ENCODE data around the gene NCBP1.

Gene NCBP1

DNA sequence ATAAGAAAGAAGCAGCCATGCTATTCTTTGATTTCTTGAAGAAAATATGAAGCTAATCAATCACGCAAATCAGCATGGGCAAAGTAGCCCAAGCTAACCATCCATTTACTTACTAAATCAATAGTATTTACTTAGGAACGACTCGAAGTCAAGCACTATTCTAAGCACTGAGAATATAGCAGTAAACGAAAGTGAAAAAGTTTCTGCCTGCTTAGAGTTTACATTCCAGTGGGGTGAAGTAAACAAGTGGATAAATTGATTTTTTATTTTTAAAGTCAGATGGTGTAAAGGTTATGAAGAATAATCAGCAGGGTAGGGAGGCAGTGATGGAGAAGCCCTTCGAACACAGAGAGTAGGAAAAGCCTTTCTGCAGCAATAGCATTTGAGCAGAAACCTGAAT, 6.0 kb upstream of the NCBP1 start:
- DNase-seq (ENCODE audit: low read depth), result no peak

DNA sequence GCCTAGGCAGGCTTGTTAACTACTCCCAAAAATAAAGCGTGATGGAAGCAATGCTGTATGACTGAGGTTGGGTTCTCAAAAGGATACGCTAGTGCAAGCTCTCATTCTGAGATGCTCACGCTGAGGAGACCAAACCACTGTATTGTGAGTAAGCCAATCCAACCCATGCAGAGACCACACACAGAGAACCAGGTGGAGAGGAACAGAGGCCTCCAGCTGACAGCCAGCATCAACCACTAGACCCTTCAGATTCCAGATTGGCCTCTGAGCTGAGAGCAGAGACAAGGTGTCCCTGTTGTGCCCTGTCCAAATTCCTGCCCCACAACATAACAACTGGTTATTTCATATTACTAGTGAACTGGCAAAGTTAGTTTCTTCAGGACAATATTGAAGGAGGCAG, 5.0 kb upstream of the NCBP1 start:
- no peak for DNase-seq (ENCODE audit: low read depth)

DNA sequence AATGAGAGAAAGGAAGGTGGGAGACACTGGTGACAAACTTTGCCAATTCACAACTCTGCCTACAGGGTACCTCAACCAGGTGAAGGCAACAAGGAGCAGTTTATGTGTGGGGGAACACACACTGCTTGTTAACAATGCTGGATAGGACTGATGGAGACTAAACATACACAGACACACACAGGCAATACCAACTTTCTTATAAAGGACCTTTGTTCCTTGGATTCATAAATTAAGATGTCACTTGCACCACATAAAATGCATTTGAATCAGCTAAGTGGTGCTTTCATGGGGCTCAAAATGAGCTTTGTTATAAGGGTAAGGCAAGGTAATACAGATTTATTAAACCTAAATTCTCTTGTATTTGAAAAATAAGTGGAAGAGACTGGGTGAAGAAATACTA, 4.5 kb upstream of the NCBP1 start:
- DNase-seq (ENCODE audit: low read depth), result no peak

DNA sequence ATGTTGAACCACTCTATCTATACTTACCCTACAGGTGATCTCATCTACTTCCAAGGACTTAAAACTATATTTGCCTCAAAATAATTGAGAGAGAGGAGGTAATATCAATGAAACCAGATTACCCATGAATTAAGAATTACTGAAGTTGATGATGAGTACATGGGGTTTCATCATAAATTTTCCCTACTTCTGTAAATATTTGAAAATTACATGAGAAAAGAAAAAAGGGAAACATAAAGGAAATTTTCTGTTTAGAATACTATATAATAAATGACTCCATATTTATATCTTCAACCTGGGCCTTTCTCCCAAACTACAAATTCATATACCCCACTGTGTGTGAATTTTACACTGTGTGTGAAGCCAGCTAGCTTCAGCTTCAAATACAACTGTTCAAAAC, 3.0 kb upstream of the NCBP1 start:
- no peak for DNase-seq (ENCODE audit: low read depth)

DNA sequence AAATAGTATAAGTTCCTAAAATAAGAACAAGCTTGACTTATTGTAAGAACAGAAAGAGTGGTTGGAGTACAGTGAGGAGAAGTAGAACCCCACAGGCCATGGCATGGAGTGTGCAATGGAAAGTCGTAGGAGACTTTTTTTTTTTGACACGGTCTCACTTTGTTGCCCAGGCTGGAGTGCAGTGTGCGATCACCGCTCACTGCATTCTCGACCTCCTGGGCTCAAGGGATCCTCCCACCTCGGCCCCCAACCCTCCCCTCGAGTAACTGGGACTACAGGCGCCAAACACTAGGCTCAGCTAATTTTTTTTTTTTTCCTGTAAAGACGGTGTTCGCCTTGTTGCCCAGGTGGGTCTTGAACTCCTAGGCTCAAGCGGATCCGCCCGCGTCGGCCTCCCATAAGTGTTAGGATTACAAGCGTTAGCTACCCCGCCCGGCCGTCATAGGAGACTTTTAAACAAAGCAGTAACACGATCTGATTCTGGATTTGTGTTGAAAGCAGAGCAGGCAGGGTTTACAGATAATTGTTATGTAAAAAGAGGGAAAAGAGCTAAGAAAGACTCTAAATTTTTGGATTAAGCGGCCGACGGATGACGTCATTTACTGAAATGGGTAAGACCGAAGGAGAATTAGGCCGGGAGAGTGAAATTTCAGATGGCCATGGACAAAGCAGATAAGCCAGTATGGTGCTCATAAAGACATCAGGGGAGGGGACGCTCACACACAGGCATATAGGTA, 1.2 kb upstream of the NCBP1 start:
- peak; percentile 55 for DNase-seq (ENCODE audit: low read depth)

DNA sequence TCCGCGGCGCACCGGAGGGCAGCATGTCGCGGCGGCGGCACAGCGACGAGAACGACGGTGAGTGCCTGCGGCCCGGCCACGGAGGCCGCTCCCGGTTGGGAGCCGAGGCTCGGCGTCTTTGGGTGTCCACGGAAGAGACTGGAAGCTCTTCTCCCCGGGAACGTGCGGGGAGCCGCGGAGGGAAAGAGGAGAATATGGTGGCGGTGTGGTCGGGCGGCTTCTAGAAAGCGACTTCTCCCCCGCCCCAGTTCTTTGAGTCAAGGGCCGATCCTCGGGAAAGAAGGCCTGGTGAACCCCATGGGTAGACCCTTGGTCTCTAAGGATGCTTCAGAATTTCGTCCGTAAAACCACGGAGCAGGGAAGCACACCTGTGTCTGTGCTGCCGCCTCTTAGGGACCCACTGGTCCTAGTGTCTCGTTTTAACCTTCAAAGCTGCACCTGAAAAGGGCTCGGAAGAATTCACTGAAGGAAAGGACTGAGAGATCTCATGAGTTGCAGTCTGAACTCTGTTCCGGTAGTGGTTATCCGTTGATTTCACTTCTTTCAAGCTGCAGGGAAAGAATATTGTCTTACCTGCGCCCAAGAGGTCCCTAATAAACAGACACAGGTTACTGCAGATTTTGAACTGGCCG, 354 bp downstream of the NCBP1 start:
- DNase-seq (ENCODE audit: low read depth), result no peak

DNA sequence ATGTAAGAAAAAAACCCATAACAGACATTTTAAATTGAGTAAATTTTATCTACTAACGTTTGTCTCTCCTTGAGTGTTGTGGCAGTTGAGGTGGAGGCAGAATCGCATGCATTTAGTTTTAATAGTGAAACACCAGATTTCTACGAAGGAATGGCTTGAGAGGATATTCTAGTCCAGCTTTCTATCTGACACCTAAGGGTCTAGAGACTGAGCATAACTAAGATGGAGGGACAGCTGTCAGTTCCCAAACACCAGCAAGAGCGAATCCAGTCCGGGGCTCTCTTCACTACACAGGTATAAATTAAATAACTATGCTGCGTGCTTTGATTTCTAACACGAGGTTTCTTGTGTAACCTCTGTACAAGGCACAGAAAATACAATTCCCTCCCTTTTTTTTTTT, 1.4 kb downstream of the NCBP1 start:
- no peak for DNase-seq (ENCODE audit: low read depth)

DNA sequence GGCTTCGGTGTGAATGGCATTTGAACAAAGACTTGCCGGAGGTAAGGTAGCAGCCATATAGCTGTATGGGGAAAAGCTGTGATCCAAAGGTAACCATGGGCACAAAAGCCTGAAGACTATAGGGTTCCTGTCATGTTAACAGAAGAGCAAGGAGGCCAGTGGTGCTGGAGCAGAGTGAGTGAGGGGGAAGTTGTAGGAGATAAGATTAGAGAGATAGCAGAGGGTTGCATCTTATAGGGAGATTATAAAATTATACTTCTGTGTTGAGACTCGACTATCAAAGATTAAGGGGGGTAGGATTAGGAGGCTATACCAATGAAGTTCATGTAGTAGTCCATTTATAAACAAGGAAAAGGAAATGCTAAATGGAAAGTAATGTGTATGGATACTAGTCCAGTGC, 3.3 kb downstream of the NCBP1 start:
- DNase-seq (ENCODE audit: low read depth), result no peak

DNA sequence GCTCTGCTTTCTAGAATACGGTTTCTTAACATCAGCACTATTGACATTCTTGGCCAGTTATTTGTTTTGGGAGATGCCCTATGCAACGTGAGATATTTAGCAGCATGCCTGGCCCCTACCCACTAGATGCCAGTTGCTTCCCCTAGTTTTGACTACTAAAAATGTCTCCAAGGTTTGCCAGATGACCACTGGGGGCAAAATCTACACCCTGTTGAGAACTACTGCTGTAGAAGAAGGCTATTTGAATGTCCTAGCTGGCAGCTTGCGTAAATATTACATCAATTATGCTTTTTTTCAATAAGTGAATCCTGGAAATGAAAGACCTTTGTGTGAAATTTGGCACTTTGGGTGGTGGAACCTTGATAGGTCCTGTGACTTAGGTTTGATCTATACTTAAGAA, 5.0 kb downstream of the NCBP1 start:
- no peak for DNase-seq (ENCODE audit: low read depth)

DNA sequence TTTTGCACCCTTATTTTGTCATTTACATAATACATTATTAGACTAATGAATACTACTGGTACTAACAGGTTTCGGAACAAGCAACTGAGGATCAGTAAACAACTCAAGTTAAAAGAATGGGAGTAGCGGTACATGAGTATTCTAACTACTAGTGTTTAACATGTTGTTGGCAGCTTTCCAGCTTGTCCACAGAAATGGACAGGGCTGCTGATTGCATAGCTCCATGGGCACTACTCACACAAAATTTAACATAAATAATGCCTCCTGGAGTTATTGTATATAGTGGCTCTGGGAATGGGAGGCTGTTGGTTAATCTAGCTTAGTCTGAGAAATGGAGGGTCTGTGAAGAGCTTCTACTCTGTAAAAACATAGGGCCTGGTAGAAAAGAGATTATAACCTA, 6.7 kb downstream of the NCBP1 start:
- DNase-seq (ENCODE audit: low read depth), result no peak

DNA sequence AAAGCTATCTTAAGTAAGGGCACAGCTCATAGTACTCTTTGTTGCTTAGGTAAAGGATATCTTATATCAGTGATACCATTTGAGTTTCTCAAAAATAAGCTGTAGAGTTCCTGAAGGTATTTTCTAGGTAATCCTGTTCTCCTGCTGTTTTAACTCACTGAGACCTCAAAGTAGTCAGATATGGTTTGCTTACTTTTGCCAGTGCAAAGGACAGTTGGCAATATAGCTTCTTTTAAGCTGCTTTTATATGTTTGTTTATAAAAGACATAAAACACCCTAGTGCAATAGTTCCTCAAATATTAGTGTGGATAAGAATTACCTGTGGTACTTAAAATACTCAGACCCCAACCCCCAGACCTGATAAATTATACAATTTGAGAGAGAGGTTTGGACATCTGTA, 12.1 kb downstream of the NCBP1 start:
- DNase-seq (ENCODE audit: low read depth), result no peak

DNA sequence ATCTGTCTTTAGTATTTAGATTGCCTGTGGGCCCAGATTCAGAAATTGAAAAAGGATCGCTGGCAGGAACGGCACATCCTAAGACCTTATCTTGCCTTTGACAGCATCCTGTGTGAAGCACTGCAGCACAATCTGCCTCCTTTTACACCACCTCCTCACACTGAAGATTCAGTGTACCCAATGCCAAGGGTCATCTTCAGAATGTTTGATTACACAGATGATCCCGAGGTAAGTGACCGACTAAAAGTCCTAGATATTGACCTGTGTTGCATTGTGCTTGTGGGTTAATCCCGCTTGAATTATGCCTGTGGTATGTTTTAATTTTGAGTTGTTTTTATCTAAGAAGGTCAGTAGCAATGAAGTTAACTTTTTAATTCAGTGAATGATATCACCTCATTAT, 14.4 kb downstream of the NCBP1 start:
- DNase-seq (ENCODE audit: low read depth), result no peak

DNA sequence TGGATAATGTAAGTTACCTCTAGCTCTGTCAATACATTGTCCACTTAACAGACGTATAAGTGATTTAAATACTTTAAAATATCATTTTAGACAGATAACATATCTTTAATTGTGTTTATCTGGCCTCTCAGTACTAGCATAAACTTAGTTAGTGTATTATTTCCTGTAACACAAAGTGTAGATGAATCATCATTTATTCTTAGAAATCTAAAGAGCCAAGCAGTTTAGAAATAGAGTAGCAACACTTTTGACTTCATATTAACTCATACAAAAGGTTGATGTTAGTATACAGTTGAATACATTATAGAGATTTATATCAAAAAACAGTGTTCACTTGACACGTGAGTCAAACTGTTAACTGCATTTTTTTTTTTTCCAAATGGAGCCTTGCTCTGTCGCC, 18.0 kb downstream of the NCBP1 start:
- DNase-seq (ENCODE audit: low read depth), result no peak

DNA sequence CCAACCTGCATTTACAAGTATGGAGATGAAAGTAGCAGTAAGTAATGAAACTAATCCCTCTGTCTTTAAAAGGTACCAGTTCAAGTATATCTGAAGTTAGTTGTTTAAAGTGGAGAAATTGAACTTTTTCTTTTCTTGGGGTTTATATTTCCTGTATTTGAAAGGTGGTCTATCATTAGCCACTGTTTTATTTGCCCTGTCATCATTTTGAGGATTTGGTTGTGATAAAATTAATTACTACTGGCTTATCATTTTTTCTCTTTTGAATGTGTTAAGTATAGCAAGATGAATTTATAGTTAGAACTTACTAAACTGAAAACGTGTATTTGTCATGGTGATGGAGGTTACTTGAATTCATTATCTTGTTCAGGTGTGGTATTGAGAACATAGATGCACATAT, 25.1 kb downstream of the NCBP1 start:
- no peak for DNase-seq (ENCODE audit: low read depth)

DNA sequence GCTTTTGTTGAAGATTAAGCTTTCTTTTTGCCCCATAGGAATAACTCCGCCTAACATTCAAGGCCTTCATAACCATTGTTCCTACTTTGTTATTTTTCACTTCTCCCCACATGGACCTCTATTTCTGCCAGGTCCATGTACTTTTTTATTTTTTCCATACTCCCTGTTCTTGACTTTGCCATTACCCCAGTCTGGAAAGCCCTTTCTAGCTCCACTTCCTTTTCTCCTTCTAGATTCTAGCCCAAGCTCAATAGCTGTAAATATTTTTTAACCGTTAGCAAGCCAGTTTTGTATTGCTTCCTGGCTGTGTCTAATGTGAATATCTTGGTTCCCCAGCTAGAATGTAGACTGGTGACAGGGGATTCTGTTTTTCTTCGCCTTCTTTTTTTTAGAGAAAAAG, 26.1 kb downstream of the NCBP1 start:
- DNase-seq (ENCODE audit: low read depth), result no peak

DNA sequence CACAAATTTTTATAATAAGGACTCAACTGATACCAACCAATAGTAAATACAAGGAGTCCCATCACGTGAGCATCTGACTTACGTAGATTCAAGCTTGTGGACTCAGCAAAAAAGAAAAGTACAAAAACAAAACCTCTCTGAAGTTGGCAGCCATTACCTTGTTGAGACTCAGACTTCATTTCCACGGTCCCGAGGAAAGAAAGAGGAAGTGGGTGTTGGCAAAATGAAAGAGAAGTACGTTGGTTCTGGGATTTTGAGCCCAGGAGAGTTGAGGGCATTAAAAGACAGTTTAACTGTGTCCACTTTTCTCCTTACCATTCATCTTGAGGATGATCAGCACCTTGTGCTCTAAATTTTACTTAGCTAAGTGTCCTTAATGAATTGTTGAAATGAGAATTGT, 26.7 kb downstream of the NCBP1 start:
- no peak for DNase-seq (ENCODE audit: low read depth)

DNA sequence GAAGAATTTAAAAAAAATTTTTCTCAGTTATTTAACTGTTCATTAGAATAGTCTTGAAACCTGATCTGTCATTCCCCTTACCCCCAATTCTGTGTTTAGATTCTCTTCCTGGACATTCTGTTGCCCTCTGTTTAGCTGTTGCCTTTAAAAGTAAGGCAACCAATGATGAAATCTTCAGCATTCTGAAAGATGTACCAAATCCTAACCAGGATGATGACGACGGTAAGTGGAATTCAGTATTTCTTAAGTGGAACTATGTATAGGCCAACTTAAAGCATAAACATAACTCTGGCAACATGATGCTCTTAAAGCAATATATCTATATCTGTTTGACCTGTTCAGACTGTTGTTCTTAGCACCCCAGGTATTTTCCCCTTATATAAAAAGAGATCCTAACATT, 27.2 kb downstream of the NCBP1 start:
- no peak for DNase-seq (ENCODE audit: low read depth)

DNA sequence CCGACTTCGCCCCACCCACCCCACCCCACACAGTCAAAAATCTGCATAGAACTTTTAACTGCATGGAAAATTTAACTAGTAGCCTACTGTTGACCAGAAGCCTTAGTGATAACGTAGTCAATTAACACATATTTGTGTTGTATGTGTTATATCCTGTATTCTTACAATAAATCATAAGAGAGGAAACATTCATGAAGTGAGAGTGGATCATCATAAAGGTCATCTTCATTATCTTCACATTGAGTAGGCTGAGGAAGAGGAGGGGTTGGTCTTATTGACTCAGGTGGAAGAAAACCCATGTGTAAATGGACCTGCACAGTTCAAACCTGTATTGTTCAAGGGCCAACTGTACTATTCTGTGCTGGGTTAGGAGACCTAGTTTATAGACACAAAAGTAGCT, 32.1 kb downstream of the NCBP1 start:
- no peak for DNase-seq (ENCODE audit: low read depth)

DNA sequence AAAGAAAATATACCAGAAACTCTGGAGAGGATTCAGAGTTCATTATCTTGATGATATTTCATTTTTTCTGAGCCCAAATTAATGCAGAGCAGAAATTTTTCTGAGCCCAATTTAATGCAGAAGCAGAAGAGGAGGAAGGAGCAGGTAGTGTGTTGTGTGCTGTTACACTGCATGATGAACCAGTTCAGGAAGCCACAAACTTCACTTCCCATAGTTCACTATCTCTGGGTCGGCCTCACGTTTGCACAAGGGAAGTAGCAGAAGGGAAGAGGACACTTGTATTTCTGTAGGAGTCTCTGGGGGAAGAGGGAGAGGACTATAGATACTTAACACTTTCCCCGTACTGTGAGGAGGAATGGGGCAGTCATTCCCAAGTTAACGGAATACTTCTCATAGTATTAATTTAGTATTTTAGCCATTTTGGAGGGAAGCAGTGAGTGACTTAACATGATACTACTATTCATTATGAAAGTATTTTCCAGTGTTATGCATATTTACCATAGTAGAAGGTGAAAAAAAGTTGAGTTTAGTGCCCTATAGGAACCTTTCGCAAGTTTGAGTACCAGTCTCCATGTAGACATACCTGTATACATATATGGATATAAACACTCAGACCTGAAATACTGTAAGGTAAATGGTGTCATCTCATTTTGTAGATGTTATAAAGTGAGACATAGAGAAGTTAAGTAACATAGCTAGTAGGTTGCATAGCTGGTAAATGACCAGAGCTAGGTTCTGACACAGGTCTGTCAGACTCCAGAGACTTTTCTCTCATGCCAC, 33.5 kb downstream of the NCBP1 start:
- no peak for DNase-seq (ENCODE audit: low read depth)

DNA sequence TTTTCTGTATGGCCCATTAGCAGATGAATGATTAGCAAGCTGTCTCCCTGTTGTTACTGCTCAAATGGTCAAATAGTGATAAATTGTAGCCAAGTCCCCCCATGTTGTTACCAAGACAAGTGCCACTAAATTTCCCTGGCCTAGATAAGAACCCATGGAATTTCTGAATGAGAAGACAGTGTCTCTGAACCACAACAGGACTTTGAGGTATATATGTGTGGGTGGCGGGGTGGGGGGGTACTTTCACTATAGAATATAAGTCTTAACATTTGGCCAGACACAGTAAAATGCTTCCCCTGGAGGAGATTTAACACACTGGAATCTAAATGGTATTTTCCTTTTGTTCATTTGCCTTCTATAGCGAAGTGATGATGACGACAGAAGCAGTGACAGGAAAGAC, 34.9 kb downstream of the NCBP1 start:
- no peak for DNase-seq (ENCODE audit: low read depth)

DNA sequence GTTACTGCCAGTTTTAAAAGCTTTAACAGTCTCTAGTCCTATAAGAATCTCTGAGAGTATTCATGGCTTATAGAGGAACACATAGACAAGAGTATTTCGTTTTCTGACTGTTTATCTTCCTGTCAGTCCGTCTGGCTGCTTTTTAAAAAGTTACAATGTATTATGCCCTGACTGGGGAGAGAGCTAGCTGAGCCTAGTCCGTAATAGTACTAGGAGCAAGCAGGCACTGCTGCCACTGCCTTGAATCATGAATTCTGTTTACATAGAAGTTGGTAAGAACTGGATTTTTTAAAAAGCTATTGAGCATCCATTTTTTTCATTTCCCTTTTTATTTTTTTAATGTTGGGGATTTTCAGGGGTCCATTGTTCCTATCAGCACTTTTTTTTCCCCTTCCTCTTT, 37.0 kb downstream of the NCBP1 start:
- DNase-seq (ENCODE audit: low read depth), result no peak

DNA sequence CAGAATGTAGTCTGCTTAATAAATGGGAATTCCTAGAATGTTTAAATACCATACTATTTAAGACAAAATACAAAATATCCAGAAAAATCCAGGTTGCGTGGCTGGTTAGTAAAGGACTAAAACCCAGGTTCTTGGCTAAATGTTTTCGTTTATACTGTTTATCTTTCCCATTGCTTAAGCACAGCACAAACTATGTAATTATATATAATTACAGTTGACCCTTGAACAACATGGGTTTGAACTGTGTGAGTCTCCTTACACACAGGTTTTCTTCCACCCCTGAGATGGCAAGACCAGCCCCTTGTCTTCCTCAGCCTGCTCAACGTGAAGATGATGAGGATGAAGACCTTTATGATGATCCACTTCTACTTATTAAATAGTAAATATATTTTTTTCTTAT, 38.8 kb downstream of the NCBP1 start:
- no peak for DNase-seq (ENCODE audit: low read depth)

DNA sequence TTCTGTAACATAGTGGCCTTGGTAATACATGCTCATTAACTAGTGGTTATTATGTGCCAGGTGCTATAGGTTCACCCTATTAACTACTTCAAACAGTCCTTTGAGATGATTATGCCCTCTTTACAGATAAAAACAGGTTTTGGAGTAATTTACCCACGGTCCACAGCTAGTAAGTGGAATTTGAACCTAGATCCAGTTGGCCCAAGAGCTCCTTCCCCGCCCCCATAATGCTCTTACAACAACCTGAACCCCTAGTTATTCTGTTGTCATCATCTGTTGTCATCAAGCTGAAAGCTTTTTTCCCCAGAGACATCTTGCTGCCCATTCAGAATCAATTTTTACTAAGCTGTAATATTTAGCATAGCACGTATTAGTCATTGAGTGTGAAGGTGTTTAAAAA, 40.3 kb downstream of the NCBP1 start:
- DNase-seq (ENCODE audit: low read depth), result no peak

DNA sequence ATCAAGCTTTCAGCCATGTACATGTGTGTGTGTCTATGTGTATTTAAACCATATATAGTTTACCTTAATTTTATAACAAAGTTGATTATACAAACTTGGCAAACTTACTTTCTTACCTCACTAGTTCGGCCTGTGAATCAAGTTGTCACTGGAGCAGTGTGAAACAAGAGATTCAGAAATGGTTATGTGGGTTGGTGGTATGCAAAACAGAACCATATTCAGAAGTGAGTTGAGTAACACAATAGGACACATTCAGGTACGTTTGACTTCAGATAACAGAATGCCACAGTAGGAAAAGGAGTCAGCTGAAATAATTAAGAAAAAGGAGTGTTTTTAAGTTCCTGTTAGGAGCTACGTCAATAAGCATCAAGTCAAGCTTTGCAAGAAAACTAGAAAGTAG, 42.0 kb downstream of the NCBP1 start:
- no peak for DNase-seq (ENCODE audit: low read depth)
